Measurements from ENCODE around the gene ZNF322.

GRCh38 chr6:26604797-26605196 is 54.7 kb downstream of the ZNF322 start:
- TF ChIP-seq POLR2A (IDR thresholded peaks at IDR 0.05; ENCODE audit: low read depth, low read length) (no peak), POLR2AphosphoS5 (IDR thresholded peaks at IDR 0.05; ENCODE audit: low read depth, low read length) (no peak), TAF1 (IDR thresholded peaks at IDR 0.05; ENCODE audit: low read depth, low read length) (no peak), SPI1 (IDR thresholded peaks at IDR 0.05; ENCODE audit: low read depth, low read length) (no peak), PAX5 (IDR thresholded peaks at IDR 0.05; ENCODE audit: insufficient read depth, low read length, severe bottlenecking) (no peak), POU2F2 (IDR thresholded peaks at IDR 0.05; ENCODE audit: low read depth, low read length) (no peak)

Measured in GM12891 (cell line).